GM12878 (cell line): ENCODE results near the gene BRD9. TPM values are rescaled to one million over a fixed set of nuclear protein-coding genes. Genes with fewer than 3 reads are reported as not detected.
A peak's percentile ranks its signal among the peaks of the same experiment; 100 is the strongest.

Experiments
- ASH2L ChIP-seq: fragments of 300-600, 200-600 bp; sonication (generic); IDR thresholded peaks from 2 replicates; pipeline ENCODE4 v1.6.1; 2017; ENCODE audit warnings: low read depth, mild to moderate bottlenecking, borderline replicate concordance
- BACH1 ChIP-seq: fragments of 450-650 bp; IDR thresholded peaks from 2 replicates; pipeline ENCODE4 v1.6.1; 2017; ENCODE audit warnings: mild to moderate bottlenecking, borderline replicate concordance
- BHLHE40 ChIP-seq, 2 experiments: fragments of 450-650 bp in 1 of 2; IDR thresholded peaks; 2 replicates each; pipeline ENCODE4 v1.6.1; 2011 to 2017; ENCODE audit warnings: low read depth in 2 of 2, borderline replicate concordance in 1 of 2, improper control_type of control experiment in 1 of 2, low read length in 1 of 2, mild to moderate bottlenecking in 1 of 2
- CHD1 ChIP-seq: IDR thresholded peaks from 2 replicates; pipeline ENCODE4 v1.6.1; 2012; ENCODE audit warnings: low read depth, low read length, improper control_type of control experiment
- E4F1 ChIP-seq: fragments of 450-650 bp; IDR thresholded peaks from 2 replicates; pipeline ENCODE4 v1.6.1; 2018; ENCODE audit warnings: borderline replicate concordance, mild to moderate bottlenecking; ENCODE audit not compliant: partially characterized antibody
- EGR1 ChIP-seq, 2 experiments: IDR thresholded peaks; 1 replicate in 1 of 2; 2 replicates in 1 of 2; pipeline ENCODE4 v1.6.1; 2011 to 2012; ENCODE audit warnings: low read depth in 2 of 2, low read length in 2 of 2, borderline replicate concordance in 1 of 2, mild to moderate bottlenecking in 1 of 2, moderate library complexity in 1 of 2
- HDAC6 ChIP-seq: fragments of 200-600 bp; sonication (generic); IDR thresholded peaks from one replicate; pipeline ENCODE4 v1.8.0; 2017; ENCODE audit warnings: antibody characterized with exemption; ENCODE audit not compliant: unreplicated experiment
- HSF1 ChIP-seq: fragments of 150-350 bp; IDR thresholded peaks from 2 replicates; pipeline ENCODE4 v1.6.1; 2014; ENCODE audit warnings: mild to moderate bottlenecking, low read depth, low read length
- IRF4 ChIP-seq: IDR thresholded peaks from 2 replicates; pipeline ENCODE4 v1.6.1; 2011; ENCODE audit warnings: low read depth, low read length
- KLF5 ChIP-seq: fragments of 450-650 bp; IDR thresholded peaks from 2 replicates; pipeline ENCODE4 v1.6.1; 2014; ENCODE audit warnings: mild to moderate bottlenecking; ENCODE audit not compliant: partially characterized antibody
- MYC ChIP-seq: IDR thresholded peaks from 2 replicates; pipeline ENCODE4 v1.6.1; 2011; ENCODE audit warnings: mild to moderate bottlenecking, low read length, moderate library complexity, inconsistent platforms; ENCODE audit not compliant: insufficient read depth, insufficient replicate concordance, insufficient read length, severe bottlenecking
- NR2F1 ChIP-seq: fragments of 450-650 bp; conservative IDR thresholded peaks from 2 replicates; pipeline ENCODE4 v1.6.1; 2017; ENCODE audit warnings: mild to moderate bottlenecking
- PRDM15 ChIP-seq: fragments of 450-650 bp; formaldehyde crosslinking; IDR thresholded peaks from 2 replicates; pipeline ENCODE4 v1.4.0; 2020; ENCODE audit warnings: mild to moderate bottlenecking, moderate library complexity
- SMARCA5 ChIP-seq: fragments of 450-650 bp; IDR thresholded peaks from 2 replicates; pipeline ENCODE4 v1.6.1; 2017; ENCODE audit warnings: mild to moderate bottlenecking
- SMC3 ChIP-seq: IDR thresholded peaks from 2 replicates; pipeline ENCODE4 v1.6.1; 2011; ENCODE audit warnings: low read length, improper control_type of control experiment, borderline replicate concordance
- SPI1 ChIP-seq: IDR thresholded peaks from 2 replicates; pipeline ENCODE4 v1.6.1; 2011; ENCODE audit warnings: low read depth, mild to moderate bottlenecking, low read length, moderate library complexity, borderline replicate concordance; ENCODE audit not compliant: insufficient read depth
- ZNF622 ChIP-seq: fragments of 450-650 bp; IDR thresholded peaks from 2 replicates; pipeline ENCODE4 v1.6.1; 2017; ENCODE audit warnings: mild to moderate bottlenecking, inconsistent platforms
- polyA plus RNA-seq, 11 experiments: library from polyadenylated mRNA; depleted of rRNA in 4 of 11; unstranded in 6 of 11; stranded (reverse) in 5 of 11; fragments of >200 nt; fragmentation: Nextera tagmentation in 4 of 11; fragmentation: Illumina TruSeq in 1 of 11; extraction: Ambion mirVana in 4 of 11; extraction: Trizol in 1 of 11; gene quantifications; 1 replicate in 1 of 11; 2 replicates in 10 of 11; pipeline versions ENCODE4 v1.2.1 to v1.2.3, GENCODE V29; 2011 to 2016; ENCODE audit warnings: inconsistent platforms in 2 of 11, missing spikeins in 2 of 11, low read depth in 1 of 11
- total RNA-seq, 4 experiments: library from RNA; depleted of rRNA in 3 of 4; stranded (reverse); fragments of >200 nt in 3 of 4; fragmentation: Illumina TruSeq in 1 of 4; extraction: Trizol in 1 of 4; gene quantifications; 2 replicates each; pipeline versions ENCODE4 v1.2.1 to v1.2.3, GENCODE V29; 2013 to 2021
- TF ChIP-seq, protein P1 (sequence below): IDR thresholded peaks from 2 replicates; pipeline ENCODE4 v1.6.1; 2011; ENCODE audit warnings: borderline replicate concordance, low read depth, mild to moderate bottlenecking, moderate library complexity, low read length; ENCODE audit not compliant: insufficient read depth, poor library complexity, severe bottlenecking

The BRD9 gene
- total and polyA plus RNA-seq, 10 of the 15 experiments (the other 5 are each of a cell fraction or from before 2014, with no cell fraction given), result 2.0 to 48.6 (median 32.4) TPM

DNA sequence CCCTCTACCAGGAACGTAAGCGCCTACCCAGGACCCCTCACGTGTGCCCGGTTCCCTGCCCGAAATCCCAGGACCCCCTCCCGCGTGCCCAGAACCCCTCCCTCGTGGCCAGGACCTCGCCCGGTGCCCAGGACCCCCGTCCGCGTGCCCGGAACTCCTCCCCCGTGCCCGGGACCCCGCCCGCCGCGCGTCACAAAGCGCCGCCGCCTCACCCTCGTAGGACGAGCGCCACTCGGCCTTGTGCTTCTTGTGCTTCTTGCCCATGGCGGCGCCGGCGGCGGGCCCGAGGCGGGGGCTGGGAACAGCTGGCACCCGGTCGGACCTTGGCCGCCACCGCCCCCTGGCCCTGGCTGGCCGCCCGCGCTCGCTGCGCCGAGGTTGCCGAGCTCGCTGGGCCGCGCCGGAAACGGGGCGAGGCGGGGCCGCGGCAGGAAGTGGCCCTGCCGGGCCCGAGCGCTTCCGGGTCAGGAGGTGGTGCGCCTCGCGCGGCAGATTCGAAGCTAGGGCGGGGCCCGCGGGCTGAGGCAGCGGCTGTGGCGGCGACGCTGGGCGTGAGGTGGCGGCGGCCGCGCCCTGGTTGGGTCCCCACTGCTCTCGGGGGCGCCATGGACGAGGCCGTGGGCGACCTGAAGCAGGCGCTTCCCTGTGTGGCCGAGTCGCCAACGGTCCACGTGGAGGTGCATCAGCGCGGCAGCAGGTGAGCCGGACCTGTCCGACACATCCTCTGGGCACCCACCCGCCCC lies at the start of gene BRD9, which contains the start of gene TRIP13 (continued):
- no peak for TF ChIP-seq E4F1
- no peak for TF ChIP-seq PRDM15
- peak; percentile 50 for TF ChIP-seq MYC
- no peak for TF ChIP-seq IRF4
- peak; percentile 88; the same call in 1 of the 2 replicates for TF ChIP-seq BACH1
- TF ChIP-seq SMARCA5, result peak; percentile 79; the same call in 1 of the 2 replicates
- TF ChIP-seq ZNF622, result no peak
- peak; percentile 23 to 51; a peak in 1 of 3 replicates for TF ChIP-seq EGR1 (IDR thresholded peaks at IDR 0.05; ENCODE audit: borderline replicate concordance in 1 of 2, low read depth in 2 of 2, low read length in 2 of 2)
- no peak for TF ChIP-seq CHD1
- TF ChIP-seq HSF1, result no peak
- no peak for TF ChIP-seq SMC3
- no peak for TF ChIP-seq SPI1
- TF ChIP-seq HDAC6, result no peak
- TF ChIP-seq, protein P1, sequence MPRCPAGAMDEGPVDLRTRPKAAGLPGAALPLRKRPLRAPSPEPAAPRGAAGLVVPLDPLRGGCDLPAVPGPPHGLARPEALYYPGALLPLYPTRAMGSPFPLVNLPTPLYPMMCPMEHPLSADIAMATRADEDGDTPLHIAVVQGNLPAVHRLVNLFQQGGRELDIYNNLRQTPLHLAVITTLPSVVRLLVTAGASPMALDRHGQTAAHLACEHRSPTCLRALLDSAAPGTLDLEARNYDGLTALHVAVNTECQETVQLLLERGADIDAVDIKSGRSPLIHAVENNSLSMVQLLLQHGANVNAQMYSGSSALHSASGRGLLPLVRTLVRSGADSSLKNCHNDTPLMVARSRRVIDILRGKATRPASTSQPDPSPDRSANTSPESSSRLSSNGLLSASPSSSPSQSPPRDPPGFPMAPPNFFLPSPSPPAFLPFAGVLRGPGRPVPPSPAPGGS, result no peak
- TF ChIP-seq BHLHE40 (IDR thresholded peaks at IDR 0.05; ENCODE audit: borderline replicate concordance in 1 of 2, low read depth in 2 of 2, low read length in 1 of 2), result peak in 1 of 2 experiments; percentile 72; a peak in 2 of 4 replicates
- peak; percentile 90 for TF ChIP-seq KLF5
- TF ChIP-seq ASH2L, result 0 out of 2 replicates have a peak, but pooled peaks have one; percentile 32
- TF ChIP-seq NR2F1, result peak; percentile 74
